Stimulated activated CD4-positive, alpha-beta T cell treated with anti-CD3 and anti-CD28 coated beads, Interleukin-12 subunit alpha, Interleukin-12 subunit beta, amount 100 ng/mL, for 4 hours (primary cell): Measurements from ENCODE around the gene PPP2R5C.

Experiments
- DNase-seq: peaks from one replicate; pipeline ENCODE4 v3.0.0-alpha.2; 2020

The PPP2R5C gene

GRCh38 chr14:101820283-101820798 is 58.8 kb downstream of the PPP2R5C start:
- no peak for DNase-seq

GRCh38 chr14:101821528-101821927 is 60.0 kb downstream of the PPP2R5C start:
- DNase-seq, result no peak

GRCh38 chr14:101823066-101823465 is 61.6 kb downstream of the PPP2R5C start:
- DNase-seq, result no peak

GRCh38 chr14:101823511-101824120 is 62.1 kb downstream of the PPP2R5C start:
- DNase-seq, result peak; percentile 63

GRCh38 chr14:101824339-101824727 is 62.8 kb downstream of the PPP2R5C start:
- DNase-seq, result no peak

GRCh38 chr14:101825797-101826196 is 64.3 kb downstream of the PPP2R5C start:
- DNase-seq, result no peak

- no peak for DNase-seq
Observed at GRCh38 chr14:101826351-101826750, 64.8 kb downstream of the PPP2R5C start.

GRCh38 chr14:101827286-101827685 is 65.8 kb downstream of the PPP2R5C start:
- no peak for DNase-seq

- no peak for DNase-seq
Observed at GRCh38 chr14:101828046-101828445, 66.5 kb downstream of the PPP2R5C start.

GRCh38 chr14:101830271-101830670 is 68.8 kb downstream of the PPP2R5C start:
- DNase-seq, result no peak

- no peak for DNase-seq
Observed at GRCh38 chr14:101833045-101833444, 71.5 kb downstream of the PPP2R5C start.

- no peak for DNase-seq
Observed at GRCh38 chr14:101834397-101834796, 72.9 kb downstream of the PPP2R5C start.

- DNase-seq, result no peak
Observed at GRCh38 chr14:101834800-101835547, 73.5 kb downstream of the PPP2R5C start.

GRCh38 chr14:101835566-101835965 is 74.1 kb downstream of the PPP2R5C start:
- no peak for DNase-seq

GRCh38 chr14:101836135-101836534 is 74.6 kb downstream of the PPP2R5C start:
- DNase-seq, result no peak

- DNase-seq, result no peak
Observed at GRCh38 chr14:101838476-101838875, 77.0 kb downstream of the PPP2R5C start.

- DNase-seq, result no peak
Observed at GRCh38 chr14:101839236-101839635, 77.7 kb downstream of the PPP2R5C start.

- DNase-seq, result no peak
Observed at GRCh38 chr14:101839661-101840060, 78.2 kb downstream of the PPP2R5C start.

- no peak for DNase-seq
Observed at GRCh38 chr14:101840649-101841369, 79.3 kb downstream of the PPP2R5C start.

- no peak for DNase-seq
Observed at GRCh38 chr14:101843038-101843437, 81.5 kb downstream of the PPP2R5C start.

GRCh38 chr14:101843665-101844064 is 82.2 kb downstream of the PPP2R5C start:
- no peak for DNase-seq

- no peak for DNase-seq
Observed at GRCh38 chr14:101844219-101844618, 82.7 kb downstream of the PPP2R5C start.

GRCh38 chr14:101844751-101845150 is 83.2 kb downstream of the PPP2R5C start:
- no peak for DNase-seq

- no peak for DNase-seq
Observed at GRCh38 chr14:101845496-101845895, 84.0 kb downstream of the PPP2R5C start.
